HCT116 (cell line): ENCODE results near the gene ELAVL1. TPM values are rescaled to one million over a fixed set of nuclear protein-coding genes. Genes with fewer than 3 reads are reported as not detected.
"Not testable (repeated sequence)": the region's sequence is repeated elsewhere in the genome, so short reads cannot be mapped to it uniquely, and the experiment has no call there.

Source experiments
- ATAC-seq: fragments of 200-7000 bp; cut with Tn5 transposase; 2 replicates; pipeline ENCODE4 v1.9.1; 2020; ENCODE audit warnings: mild to moderate bottlenecking, moderate library complexity
- BruUV-seq: library from RNA; stranded (reverse); fragments of 400-500 nt; replicated peaks from 2 replicates; lab custom pipeline; 2021; lab: Mats Ljungman, UMichigan
- CTCF ChIA-PET: fragments of 300-600 bp; sonication (Branson Sonifier 250); formaldehyde crosslinking; loops from one replicate; lab custom pipeline; 2021; ENCODE audit warnings: antibody characterized with exemption; lab: Charles Lee
- POLR2A ChIA-PET: fragments of 300-600, 350-600 bp; sonication (Branson Sonifier 250); formaldehyde crosslinking; loops from one replicate; lab custom pipeline; 2021; ENCODE audit warnings: antibody characterized with exemption; lab: Charles Lee
- RAD21 ChIA-PET, 2 experiments: fragments of 300-600 bp; sonication (Branson Sonifier 250); formaldehyde crosslinking; loops; one replicate each; lab custom pipeline; 2023; ENCODE audit warnings: low total read pairs in 2 of 2; ENCODE audit not compliant: uncharacterized antibody in 2 of 2, unreplicated experiment in 2 of 2, low non-redundant PET in 1 of 2; lab: Charles Lee
- DNase-seq: peaks from one replicate; pipeline ENCODE4 v3.0.0-alpha.2; 2010; ENCODE audit warnings: low read depth, low spot score
- H2AFZ ChIP-seq: fragments of 200-600 bp; shearing (Covaris generic), sonication (generic); 2 replicates; pipeline ENCODE4 v1.6.1; 2017; ENCODE audit warnings: low read depth, mixed run types, mixed read lengths, antibody characterized with exemption, low read length; ENCODE audit not compliant: poor library complexity, severe bottlenecking
- H3K27ac ChIP-seq: 2 replicates; pipeline ENCODE4 v1.5.1; 2012; ENCODE audit warnings: low read depth, low read length
- H3K27me3 ChIP-seq: fragments of 200-600 bp; sonication (generic); 2 replicates; pipeline ENCODE4 v1.6.1; 2016; ENCODE audit warnings: mixed run types, low read length, mixed read lengths; ENCODE audit not compliant: insufficient read depth
- H3K36me3 ChIP-seq, 2 experiments: fragments of 200-500 bp in 1 of 2; fragments of 200-600 bp in 1 of 2; sonication (Bioruptor generic) in 1 of 2; sonication (generic) in 1 of 2; 2 replicates each; pipeline versions ENCODE4 v1.5.1 to v1.6.1; 2014 to 2016; ENCODE audit warnings: low read length in 2 of 2, inconsistent platforms in 1 of 2, mixed read lengths in 1 of 2, mixed run types in 1 of 2; ENCODE audit not compliant: insufficient read depth in 2 of 2, control insufficient read depth in 1 of 2
- H3K4me1 ChIP-seq, 2 experiments: fragments of 200-600 bp in 1 of 2; sonication (generic) in 1 of 2; 2 replicates each; pipeline versions ENCODE4 v1.5.1 to v1.6.1; 2012 to 2017; ENCODE audit warnings: low read length in 2 of 2, inconsistent platforms in 1 of 2, mild to moderate bottlenecking in 1 of 2, mixed read lengths in 1 of 2, mixed run types in 1 of 2, moderate library complexity in 1 of 2; ENCODE audit not compliant: insufficient read depth in 2 of 2, control insufficient read depth in 1 of 2
- H3K4me2 ChIP-seq: fragments of 200-600 bp; sonication (generic); 2 replicates; pipeline ENCODE4 v1.6.1; 2017; ENCODE audit warnings: mixed run types, low read length, mixed read lengths
- H3K4me3 ChIP-seq, 2 experiments: fragments of 200-600 bp in 1 of 2; sonication (generic) in 1 of 2; replicated peaks in 1 of 2; 2 replicates each; pipeline ENCODE4 v1.5.1; 2011 to 2016; ENCODE audit warnings: low read length in 2 of 2, control low read depth in 1 of 2, low read depth in 1 of 2, mild to moderate bottlenecking in 1 of 2, mixed read lengths in 1 of 2, mixed run types in 1 of 2
- H3K79me2 ChIP-seq: fragments of 200-600 bp; sonication (generic); 2 replicates; pipeline ENCODE4 v1.6.1; 2017; ENCODE audit warnings: mild to moderate bottlenecking, mixed run types, low read length, moderate library complexity, mixed read lengths; ENCODE audit not compliant: insufficient read depth
- H3K9ac ChIP-seq: fragments of 200-600 bp; sonication (generic); 2 replicates; pipeline ENCODE4 v1.6.1; 2016; ENCODE audit warnings: low read length, mixed read lengths
- H3K9me2 ChIP-seq: fragments of 200-600 bp; sonication (generic), shearing (Covaris generic); 2 replicates; pipeline ENCODE4 v1.6.1; 2017; ENCODE audit warnings: mixed run types, mild to moderate bottlenecking, moderate library complexity; ENCODE audit not compliant: insufficient read depth
- H3K9me3 ChIP-seq, 2 experiments: fragments of 200-500 bp in 1 of 2; fragments of 200-600 bp in 1 of 2; sonication (Bioruptor generic) in 1 of 2; sonication (generic) in 1 of 2; 2 replicates each; pipeline ENCODE4 v1.6.1; 2014 to 2017; ENCODE audit warnings: low read length in 2 of 2, mixed read lengths in 2 of 2, inconsistent platforms in 1 of 2, low read depth in 1 of 2, mild to moderate bottlenecking in 1 of 2, mixed run types in 1 of 2, moderate library complexity in 1 of 2; ENCODE audit not compliant: control insufficient read depth in 1 of 2, insufficient read depth in 1 of 2
- H4K20me1 ChIP-seq: fragments of 200-600 bp; sonication (generic), shearing (Covaris generic); 2 replicates; pipeline ENCODE4 v1.6.1; 2017; ENCODE audit warnings: mixed run types, mild to moderate bottlenecking, moderate library complexity; ENCODE audit not compliant: insufficient read depth
- CEBPB ChIP-seq: IDR thresholded peaks from 2 replicates; pipeline ENCODE4 v1.6.1; 2012; ENCODE audit warnings: low read depth
- CTCF ChIP-seq, 3 experiments: fragments of 200-600 bp in 1 of 3; sonication (generic) in 1 of 3; IDR thresholded peaks in 2 of 3; conservative IDR thresholded peaks in 1 of 3; 2 replicates each; pipeline ENCODE4 v1.5.1; 2012 to 2017; ENCODE audit warnings: low read depth in 2 of 3, low read length in 2 of 3, antibody characterized with exemption in 1 of 3, borderline replicate concordance in 1 of 3, control low read depth in 1 of 3, mild to moderate bottlenecking in 1 of 3, mixed read lengths in 1 of 3, mixed run types in 1 of 3, moderate library complexity in 1 of 3; ENCODE audit not compliant: insufficient read depth in 1 of 3
- EGR1 ChIP-seq: IDR thresholded peaks from 2 replicates; pipeline ENCODE4 v1.6.1; 2012; ENCODE audit warnings: low read depth
- ELF1 ChIP-seq: IDR thresholded peaks from 2 replicates; pipeline ENCODE4 v1.6.1; 2012; ENCODE audit warnings: low read depth, borderline replicate concordance
- EZH2 ChIP-seq: fragments of 200-600 bp; sonication (generic); IDR thresholded peaks from 2 replicates; pipeline ENCODE4 v1.6.1; 2017; ENCODE audit warnings: antibody characterized with exemption, mixed run types
- EZH2phosphoT487 ChIP-seq: fragments of 200-600 bp; IDR thresholded peaks from 2 replicates; pipeline ENCODE4 v1.6.1; 2018; ENCODE audit warnings: antibody characterized with exemption, borderline replicate concordance
- FOSL1 ChIP-seq: IDR thresholded peaks from 2 replicates; pipeline ENCODE4 v1.6.1; 2012; ENCODE audit warnings: low read depth
- MAX ChIP-seq: IDR thresholded peaks from 2 replicates; pipeline ENCODE4 v1.6.1; 2012
- RAD21 ChIP-seq: IDR thresholded peaks from 2 replicates; pipeline ENCODE4 v1.6.1; 2012; ENCODE audit warnings: low read depth, mild to moderate bottlenecking
- SIN3A ChIP-seq: IDR thresholded peaks from 2 replicates; pipeline ENCODE4 v1.6.1; 2012; ENCODE audit warnings: low read depth
- SP1 ChIP-seq: IDR thresholded peaks from 2 replicates; pipeline ENCODE4 v1.6.1; 2012; ENCODE audit warnings: low read depth
- SRF ChIP-seq: IDR thresholded peaks from 2 replicates; pipeline ENCODE4 v1.6.1; 2012; ENCODE audit warnings: low read depth
- ZBTB33 ChIP-seq: IDR thresholded peaks from 2 replicates; pipeline ENCODE4 v1.6.1; 2011; ENCODE audit warnings: mild to moderate bottlenecking, low read length, moderate library complexity; ENCODE audit not compliant: insufficient replicate concordance; ENCODE audit errors: extremely low read depth
- ZFX ChIP-seq: fragments of 450-650 bp; IDR thresholded peaks from 2 replicates; pipeline ENCODE4 v1.6.1; 2017
- ZNF274 ChIP-seq: fragments of 200-500 bp; sonication (Bioruptor generic); IDR thresholded peaks from 2 replicates; pipeline ENCODE4 v1.6.1; 2014; ENCODE audit warnings: mild to moderate bottlenecking, low read depth, low read length, inconsistent platforms
- intact Hi-C: fragments of 100-400 bp; cut with micrococcal nuclease; formaldehyde crosslinking; loops from 2 replicates; pipeline ENCODE4 v1.10.0; 2022
- total RNA-seq: library from RNA; stranded (reverse); gene quantifications from one replicate; pipeline ENCODE4 v1.2.1, GENCODE V29; 2021; ENCODE audit not compliant: unreplicated experiment

The ELAVL1 gene
- total RNA-seq, 1 experiment from 2014 or later = 134 TPM

GRCh38 chr19:8024256-8024655 is 18.8 kb upstream of the ELAVL1 start:
- H4K20me1 ChIP-seq, POLR2A ChIA-PET, H3K4me1 ChIP-seq, BruUV-seq, H3K9me3 ChIP-seq, H3K4me2 ChIP-seq, ATAC-seq, H3K79me2 ChIP-seq, H3K27me3 ChIP-seq, H2AFZ ChIP-seq, RAD21 ChIA-PET, H3K36me3 ChIP-seq, DNase-seq, H3K27ac ChIP-seq, H3K4me3 ChIP-seq, intact Hi-C loops, H3K9me2 ChIP-seq, H3K9ac ChIP-seq: not testable (repeated sequence)
- CTCF ChIA-PET = interaction anchor here (1.3 kb wide), 1 partner anchor 22 kb away, joined by 3 read pairs; no protein-coding TSS in a partner anchor

- Histone ChIP-seq H3K4me3 (no peak overlapping the region), H2AFZ (no peak overlapping the region), H3K9me3 (no peaks in the 10 kb centered on the region), H3K4me1 (no peaks in the 10 kb centered on the region; a peak in 1 of 4 replicates), H3K27me3 (no peaks in the 10 kb centered on the region), H3K9me2 (no peaks in the 10 kb centered on the region), H3K27ac (no peak overlapping the region), H3K4me2 (no peak overlapping the region), H3K36me3 (no peaks in the 10 kb centered on the region), H4K20me1 (no peaks in the 10 kb centered on the region), H3K9ac (no peak overlapping the region), H3K79me2 (no peaks in the 10 kb centered on the region)
- DNase-seq = no peak
- no TSS peak for BruUV-seq
- ATAC-seq = no peak
- ChIA-PET RAD21 (no interaction called here), CTCF (interaction anchor here (1.3 kb wide), 1 partner anchor 21 kb away, joined by 3 read pairs; no protein-coding TSS in a partner anchor), POLR2A (no interaction called here)
- TF ChIP-seq ELF1 = no peak
- TF ChIP-seq FOSL1 = no peak
- no peak for TF ChIP-seq CTCF (IDR thresholded peaks at IDR 0.05 in 2 of 3, conservative IDR thresholded peaks at IDR 0.05 in 1 of 3; ENCODE audit: borderline replicate concordance in 1 of 3, insufficient read depth in 1 of 3, low read depth in 2 of 3, low read length in 2 of 3)
- no peak for TF ChIP-seq ZFX
- no peak for TF ChIP-seq ZBTB33
- TF ChIP-seq CEBPB = no peak
- TF ChIP-seq EZH2 = no peak
- no peak for TF ChIP-seq SRF
- TF ChIP-seq RAD21 = no peak
- TF ChIP-seq MAX = no peak
- no peak for TF ChIP-seq EGR1
- TF ChIP-seq SIN3A = no peak
- TF ChIP-seq EZH2phosphoT487 = no peak
- TF ChIP-seq ZNF274 = no peak
- no peak for TF ChIP-seq SP1
- intact Hi-C loops = no loop called here
These were observed 17.9 kb upstream of the ELAVL1 start for GRCh38 chr19:8023371-8023770.
